Activated naive CD8-positive, alpha-beta T cell treated with anti-CD3 and anti-CD28 coated beads, Interleukin-2, amount 10 ng/mL, durations not matched to agents 7 days and 5 days (primary cell): ENCODE measurements around the gene JUP. TPM values are rescaled to one million over a fixed set of nuclear protein-coding genes. Genes with fewer than 3 reads are reported as not detected.

Source experiments
- ATAC-seq: fragments of 150-1000 bp; cut with Tn5 transposase; one replicate; pipeline ENCODE4 v1.10.0; 2021; ENCODE audit warnings: low read depth, moderate library complexity
- POLR2A ChIA-PET: fragments of 350-600 bp; sonication (Branson Sonifier 250); formaldehyde crosslinking; loops from one replicate; lab custom pipeline; 2021; ENCODE audit warnings: antibody characterized with exemption; lab: Charles Lee
- DNase-seq: peaks from one replicate; pipeline ENCODE4 v3.0.0; 2021
- H3K27ac Mint-ChIP-seq: one replicate; pipeline ENCODE4 v1.8.0; 2022; ENCODE audit warnings: mild to moderate bottlenecking, mixed read lengths
- H3K27me3 Mint-ChIP-seq: one replicate; pipeline ENCODE4 v1.8.0; 2022; ENCODE audit warnings: mild to moderate bottlenecking, moderate library complexity, mixed read lengths
- H3K36me3 Mint-ChIP-seq: one replicate; pipeline ENCODE4 v1.8.0; 2021; ENCODE audit warnings: mild to moderate bottlenecking, mixed read lengths
- H3K4me1 Mint-ChIP-seq: one replicate; pipeline ENCODE4 v1.8.0; 2021; ENCODE audit warnings: mixed read lengths
- H3K4me3 Mint-ChIP-seq: one replicate; pipeline ENCODE4 v1.8.0; 2022; ENCODE audit warnings: mild to moderate bottlenecking, moderate library complexity, mixed read lengths
- H3K9me3 Mint-ChIP-seq: one replicate; pipeline ENCODE4 v1.8.0; 2021; ENCODE audit warnings: mixed read lengths
- total RNA-seq, 2 experiments: library from RNA; stranded (reverse); gene quantifications; one replicate each; pipeline ENCODE4 v1.2.3, GENCODE V29; 2021

JUP gene
- total RNA-seq, 2 experiments from 2014 or later = 10.1 to 12.8 TPM

DNA sequence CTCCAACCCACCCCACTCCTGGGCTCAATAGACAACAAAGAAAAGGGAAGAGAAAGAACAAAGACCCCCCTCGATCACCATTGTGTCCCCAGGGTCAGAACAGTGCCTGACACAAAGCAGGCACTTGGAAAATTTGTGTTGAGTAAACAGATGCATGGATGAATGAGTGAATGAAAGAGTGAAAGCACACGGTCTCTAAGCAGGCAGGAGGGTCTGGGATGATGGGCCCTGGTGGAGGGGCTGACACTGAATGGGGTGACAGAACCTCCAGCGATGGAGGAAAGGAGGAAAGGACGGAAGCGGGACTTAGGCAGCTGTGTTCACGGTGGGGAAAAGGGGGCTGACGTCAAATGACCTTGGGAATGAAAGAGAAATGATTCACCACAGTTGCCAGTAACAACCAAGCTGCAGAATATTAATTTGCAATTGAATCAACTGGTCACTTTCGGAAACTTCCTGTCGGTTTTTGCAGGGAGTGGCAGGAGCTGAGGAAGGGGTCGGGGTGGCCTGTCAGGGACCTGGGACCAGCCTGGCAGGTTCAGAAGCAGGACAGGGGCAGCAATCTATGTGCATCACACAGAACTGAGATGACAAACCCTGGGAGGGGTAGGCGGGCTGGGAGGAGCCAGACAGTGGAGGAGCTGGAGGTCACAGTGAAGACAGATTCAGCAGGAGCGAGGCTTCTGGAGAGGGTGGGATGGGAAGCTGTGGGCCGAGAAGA lies 81.1 kb downstream of the JUP start:
- no peaks in the 10 kb centered on the region for H3K36me3 Mint-ChIP-seq
- POLR2A ChIA-PET = no interaction called here
- peaks cover 3% of the 10 kb centered on the region for H3K4me1 Mint-ChIP-seq
- no peaks in the 10 kb centered on the region for H3K9me3 Mint-ChIP-seq
- no peak for DNase-seq
- H3K27me3 Mint-ChIP-seq = peaks cover 17% of the 10 kb centered on the region
- no peak overlapping the region for H3K4me3 Mint-ChIP-seq
- no peak for ATAC-seq
- H3K27ac Mint-ChIP-seq = no peak overlapping the region

Other genes starting within 250 kb of the JUP start
- not detected for gene KRT9, start 214.7 kb downstream of the JUP start, total RNA-seq
- gene KRT14, start 199.8 kb downstream of the JUP start, total RNA-seq = not detected
- gene KRT16, start 173.9 kb downstream of the JUP start, total RNA-seq = not detected
- not detected for gene KRT17, start 162.1 kb downstream of the JUP start, total RNA-seq
- gene EIF1, start 97.8 kb downstream of the JUP start, total RNA-seq = 100 to 1,000 TPM; 682 to 723 TPM
- not detected for gene GAST, start 74.4 kb downstream of the JUP start, total RNA-seq
- under 1 TPM in 1 of 2 experiments, not detected in 1; 0.14 TPM for gene HAP1, start 52.1 kb downstream of the JUP start, total RNA-seq
- gene P3H4, start 25.2 kb upstream of the JUP start, total RNA-seq = 1 to 10 TPM; 3.2 to 3.7 TPM
- gene FKBP10, start 26.3 kb upstream of the JUP start, total RNA-seq = under 1 TPM; 0.53 to 0.94 TPM
- gene NT5C3B, start 49.5 kb upstream of the JUP start, total RNA-seq = 10 to 100 TPM; 30.1 to 35.4 TPM
- not detected for gene KLHL10, start 51.1 kb upstream of the JUP start, total RNA-seq
- 10 to 100 TPM; 13.6 to 14.8 TPM for gene KLHL11, start 78.7 kb upstream of the JUP start, total RNA-seq
- 100 to 1,000 TPM; 142 to 153 TPM for gene ACLY, start 132.2 kb upstream of the JUP start, total RNA-seq
- gene ODAD4, start 143.9 kb upstream of the JUP start, total RNA-seq = under 1 TPM; 0.65 to 0.72 TPM
- 10 to 100 TPM; 75.8 to 83.0 TPM for gene CNP, start 180.1 kb upstream of the JUP start, total RNA-seq
- 10 to 100 TPM; 86.7 to 93.7 TPM for gene DNAJC7, start 230.7 kb upstream of the JUP start, total RNA-seq
- 10 to 100 TPM; 19.8 to 27.2 TPM for gene NKIRAS2, start 233.4 kb upstream of the JUP start, total RNA-seq